GM21737 (cell line): ENCODE data around the gene FBLN2.

ENCODE experiments used
- ATAC-seq: cut with Tn5 transposase; IDR thresholded peaks from one replicate; pipeline ENCODE4 v1.9.1; 2021; ENCODE audit warnings: mild to moderate bottlenecking, moderate library complexity; ENCODE audit not compliant: unreplicated experiment

Gene FBLN2

GRCh38 chr3:13659221-13659969, 110.5 kb downstream of the FBLN2 start:
- no peak for ATAC-seq

GRCh38 chr3:13660042-13660874, 111.3 kb downstream of the FBLN2 start:
- no peak for ATAC-seq

- no peak for ATAC-seq
Observed at GRCh38 chr3:13661121-13661520, 112.2 kb downstream of the FBLN2 start.

- ATAC-seq: no peak
Observed at GRCh38 chr3:13662238-13662847, 113.4 kb downstream of the FBLN2 start.

- ATAC-seq: no peak
Observed at GRCh38 chr3:13663781-13664535, 115.0 kb downstream of the FBLN2 start.

- ATAC-seq: no peak
Observed at GRCh38 chr3:13665582-13666226, 116.8 kb downstream of the FBLN2 start.

GRCh38 chr3:13666227-13666619, 117.3 kb downstream of the FBLN2 start:
- no peak for ATAC-seq

GRCh38 chr3:13666781-13667709, 118.1 kb downstream of the FBLN2 start:
- no peak for ATAC-seq

GRCh38 chr3:13668136-13668535, 119.2 kb downstream of the FBLN2 start:
- ATAC-seq: no peak

- no peak for ATAC-seq
Observed at GRCh38 chr3:13669457-13669856, 120.5 kb downstream of the FBLN2 start.

- no peak for ATAC-seq
Observed at GRCh38 chr3:13670292-13670691, 121.4 kb downstream of the FBLN2 start.

GRCh38 chr3:13671482-13672233, 122.7 kb downstream of the FBLN2 start:
- ATAC-seq: no peak

- no peak for ATAC-seq
Observed at GRCh38 chr3:13673207-13673606, 124.3 kb downstream of the FBLN2 start.

- no peak for ATAC-seq
Observed at GRCh38 chr3:13674538-13675185, 125.7 kb downstream of the FBLN2 start.

GRCh38 chr3:13676356-13677017, 127.6 kb downstream of the FBLN2 start:
- ATAC-seq: no peak

GRCh38 chr3:13677272-13677671, 128.3 kb downstream of the FBLN2 start:
- ATAC-seq: no peak

GRCh38 chr3:13681931-13682330, 133.0 kb downstream of the FBLN2 start:
- no peak for ATAC-seq
